HG03159 (cell line): ENCODE results near the gene FERMT2.
A peak's percentile ranks its signal among the peaks of the same experiment; 100 is the strongest.

Experiments used
- ATAC-seq: cut with Tn5 transposase; IDR thresholded peaks from one replicate; pipeline ENCODE4 v1.9.1; 2021; ENCODE audit warnings: mild to moderate bottlenecking, moderate library complexity; ENCODE audit not compliant: unreplicated experiment

The FERMT2 gene

GRCh38 chr14:52950898-52951680, at the start of gene FERMT2:
TSS of gene FERMT2 (minus strand) at chr14:52951050. CDS start at chr14:52950568, 482 bp downstream.
- ATAC-seq, result no peak

GRCh38 chr14:52998376-52999015, 47.6 kb upstream of the FERMT2 start:
- no peak for ATAC-seq

- no peak for ATAC-seq
These were observed 45.6 kb upstream of the FERMT2 start for GRCh38 chr14:52996493-52996892.

- ATAC-seq, result no peak
These were observed 45.1 kb upstream of the FERMT2 start for GRCh38 chr14:52995998-52996397.

GRCh38 chr14:52992236-52992870, 41.5 kb upstream of the FERMT2 start:
- ATAC-seq, result no peak

- no peak for ATAC-seq
These were observed 37.3 kb upstream of the FERMT2 start for GRCh38 chr14:52988139-52988538.

GRCh38 chr14:52987514-52987913, 36.7 kb upstream of the FERMT2 start:
- ATAC-seq, result no peak

GRCh38 chr14:52987042-52987441, 36.2 kb upstream of the FERMT2 start:
- ATAC-seq, result no peak

- no peak for ATAC-seq
These were observed 26.9 kb upstream of the FERMT2 start for GRCh38 chr14:52977798-52978197.

GRCh38 chr14:52974406-52974805, 23.6 kb upstream of the FERMT2 start:
- ATAC-seq, result no peak

GRCh38 chr14:52961060-52961639, 10.3 kb upstream of the FERMT2 start:
- peak; percentile 53 for ATAC-seq

- no peak for ATAC-seq
These were observed 9.8 kb upstream of the FERMT2 start for GRCh38 chr14:52960627-52961026.

GRCh38 chr14:52954346-52955214, 3.7 kb upstream of the FERMT2 start:
- no peak for ATAC-seq

- no peak for ATAC-seq
These were observed 1.1 kb upstream of the FERMT2 start for GRCh38 chr14:52951681-52952554.

GRCh38 chr14:52950410-52950897, 396 bp downstream of the FERMT2 start:
- ATAC-seq, result no peak

GRCh38 chr14:52949711-52950409, 990 bp downstream of the FERMT2 start:
- no peak for ATAC-seq

- no peak for ATAC-seq
These were observed 1.6 kb downstream of the FERMT2 start for GRCh38 chr14:52949249-52949648.

- ATAC-seq, result no peak
These were observed 2.0 kb downstream of the FERMT2 start for GRCh38 chr14:52948836-52949235.

GRCh38 chr14:52948039-52948438, 2.8 kb downstream of the FERMT2 start:
- ATAC-seq, result no peak
